Parathyroid adenoma (tissue), 2 donors: Measurements from ENCODE around the gene WBP2.
"Not testable (repeated sequence)": the region's sequence is repeated elsewhere in the genome, so short reads cannot be mapped to it uniquely, and the experiment has no call there.

ENCODE experiments used
- H2AFZ ChIP-seq: fragments of 300-600 bp; sonication (generic); one replicate; pipeline ENCODE4 v1.7.0; 2017; ENCODE audit warnings: antibody characterized with exemption, mild to moderate bottlenecking
- H3K27ac ChIP-seq: fragments of 300-600 bp; sonication (generic); one replicate; pipeline ENCODE4 v1.7.0; 2017
- H3K27me3 ChIP-seq: fragments of 300-600 bp; sonication (generic); one replicate; pipeline ENCODE4 v1.7.0; 2017; ENCODE audit warnings: low read length; ENCODE audit not compliant: control insufficient read depth, insufficient read depth
- H3K36me3 ChIP-seq: fragments of 300-600 bp; sonication (generic); one replicate; pipeline ENCODE4 v1.7.0; 2017; ENCODE audit warnings: low read length; ENCODE audit not compliant: control insufficient read depth, insufficient read depth
- H3K4me1 ChIP-seq: fragments of 300-600 bp; sonication (generic); one replicate; pipeline ENCODE4 v1.7.0; 2017; ENCODE audit warnings: control low read depth
- H3K4me2 ChIP-seq: fragments of 300-600 bp; sonication (generic); one replicate; pipeline ENCODE4 v1.7.0; 2017; ENCODE audit warnings: low read length
- H3K4me3 ChIP-seq: fragments of 300-600 bp; sonication (generic); one replicate; pipeline ENCODE4 v1.7.0; 2017; ENCODE audit warnings: low read depth, low read length
- H3K79me2 ChIP-seq: fragments of 300-600 bp; sonication (generic); one replicate; pipeline ENCODE4 v1.7.0; 2017; ENCODE audit warnings: control low read depth
- H3K9ac ChIP-seq: fragments of 300-600 bp; sonication (generic); one replicate; pipeline ENCODE4 v1.7.0; 2017; ENCODE audit warnings: mild to moderate bottlenecking
- H3K9me3 ChIP-seq: fragments of 300-600 bp; sonication (generic); one replicate; pipeline ENCODE4 v1.7.0; 2017; ENCODE audit warnings: low read length; ENCODE audit not compliant: control insufficient read depth
- TF ChIP-seq, protein P1 (sequence below): fragments of 300-600 bp; sonication (generic); IDR thresholded peaks from one replicate; pipeline ENCODE4 v1.7.0; 2017; ENCODE audit warnings: antibody characterized with exemption, mild to moderate bottlenecking
- donor health status: primary hyperparathyroidism.

Gene WBP2

GRCh38 chr17:75889454-75889853 is 34.3 kb upstream of the WBP2 start:
- Histone ChIP-seq H3K36me3 (no peaks in the 10 kb centered on the region), H3K4me1 (no peaks in the 10 kb centered on the region), H3K9me3 (no peaks in the 10 kb centered on the region)

GRCh38 chr17:75888484-75888883 is 33.3 kb upstream of the WBP2 start:
- H3K4me1 ChIP-seq: no peaks in the 10 kb centered on the region
- no peak overlapping the region for H3K4me2 ChIP-seq
- no peak overlapping the region for H3K9ac ChIP-seq
- no peak overlapping the region for H3K4me3 ChIP-seq
- TF ChIP-seq, protein P1, sequence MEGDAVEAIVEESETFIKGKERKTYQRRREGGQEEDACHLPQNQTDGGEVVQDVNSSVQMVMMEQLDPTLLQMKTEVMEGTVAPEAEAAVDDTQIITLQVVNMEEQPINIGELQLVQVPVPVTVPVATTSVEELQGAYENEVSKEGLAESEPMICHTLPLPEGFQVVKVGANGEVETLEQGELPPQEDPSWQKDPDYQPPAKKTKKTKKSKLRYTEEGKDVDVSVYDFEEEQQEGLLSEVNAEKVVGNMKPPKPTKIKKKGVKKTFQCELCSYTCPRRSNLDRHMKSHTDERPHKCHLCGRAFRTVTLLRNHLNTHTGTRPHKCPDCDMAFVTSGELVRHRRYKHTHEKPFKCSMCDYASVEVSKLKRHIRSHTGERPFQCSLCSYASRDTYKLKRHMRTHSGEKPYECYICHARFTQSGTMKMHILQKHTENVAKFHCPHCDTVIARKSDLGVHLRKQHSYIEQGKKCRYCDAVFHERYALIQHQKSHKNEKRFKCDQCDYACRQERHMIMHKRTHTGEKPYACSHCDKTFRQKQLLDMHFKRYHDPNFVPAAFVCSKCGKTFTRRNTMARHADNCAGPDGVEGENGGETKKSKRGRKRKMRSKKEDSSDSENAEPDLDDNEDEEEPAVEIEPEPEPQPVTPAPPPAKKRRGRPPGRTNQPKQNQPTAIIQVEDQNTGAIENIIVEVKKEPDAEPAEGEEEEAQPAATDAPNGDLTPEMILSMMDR: no peak
- H3K27me3 ChIP-seq: no peaks in the 10 kb centered on the region
- H3K36me3 ChIP-seq: no peaks in the 10 kb centered on the region
- no peak overlapping the region for H2AFZ ChIP-seq
- H3K9me3 ChIP-seq: no peaks in the 10 kb centered on the region
- H3K27ac ChIP-seq: no peak overlapping the region
- H3K79me2 ChIP-seq: no peaks in the 10 kb centered on the region

More at GRCh38 chr17:75889454-75889853, 34.3 kb upstream of the WBP2 start:
- no peak overlapping the region for H3K27ac ChIP-seq
- TF ChIP-seq, protein P1: no peak
- no peaks in the 10 kb centered on the region for H3K79me2 ChIP-seq
- no peak overlapping the region for H2AFZ ChIP-seq
- no peaks in the 10 kb centered on the region for H3K27me3 ChIP-seq
- H3K4me3 ChIP-seq: no peak overlapping the region
- H3K9ac ChIP-seq: no peak overlapping the region
- no peak overlapping the region for H3K4me2 ChIP-seq

DNA sequence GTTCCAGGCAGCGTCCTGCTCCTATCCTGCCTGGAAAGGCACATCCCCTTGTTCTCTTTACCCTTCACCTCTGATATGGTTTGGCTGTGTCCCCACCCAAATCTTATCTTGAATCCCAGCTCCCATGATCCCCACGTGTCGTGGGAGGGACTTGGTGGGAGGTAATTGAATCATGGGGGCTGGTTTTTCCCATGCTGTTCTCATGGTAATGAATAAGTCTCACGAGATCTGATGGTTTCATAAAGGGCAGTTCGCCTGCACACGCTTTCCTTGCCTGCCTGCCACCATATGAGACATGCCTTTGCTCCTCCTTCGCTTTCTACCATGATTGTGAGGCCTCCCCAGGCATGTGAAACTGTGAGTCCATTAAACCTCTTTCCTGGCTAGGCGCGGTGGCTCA is 30.7 kb upstream of the WBP2 start:
- not testable (repeated sequence) for H3K4me2 ChIP-seq, H3K79me2 ChIP-seq, H3K4me3 ChIP-seq, H3K27me3 ChIP-seq, H3K9ac ChIP-seq, H2AFZ ChIP-seq, H3K27ac ChIP-seq, H3K4me1 ChIP-seq, H3K9me3 ChIP-seq, H3K36me3 ChIP-seq

- H2AFZ ChIP-seq: no peak overlapping the region
- H3K4me3 ChIP-seq: no peak overlapping the region
- no peak overlapping the region for H3K9ac ChIP-seq
- TF ChIP-seq, protein P1: no peak
- no peaks in the 10 kb centered on the region for H3K79me2 ChIP-seq
- H3K27ac ChIP-seq: no peak overlapping the region
- no peaks in the 10 kb centered on the region for H3K9me3 ChIP-seq
- H3K27me3 ChIP-seq: no peaks in the 10 kb centered on the region
- H3K4me2 ChIP-seq: no peak overlapping the region
- H3K36me3 ChIP-seq: no peaks in the 10 kb centered on the region
- no peaks in the 10 kb centered on the region for H3K4me1 ChIP-seq
These were observed 30.3 kb upstream of the WBP2 start for GRCh38 chr17:75885431-75885830.

DNA sequence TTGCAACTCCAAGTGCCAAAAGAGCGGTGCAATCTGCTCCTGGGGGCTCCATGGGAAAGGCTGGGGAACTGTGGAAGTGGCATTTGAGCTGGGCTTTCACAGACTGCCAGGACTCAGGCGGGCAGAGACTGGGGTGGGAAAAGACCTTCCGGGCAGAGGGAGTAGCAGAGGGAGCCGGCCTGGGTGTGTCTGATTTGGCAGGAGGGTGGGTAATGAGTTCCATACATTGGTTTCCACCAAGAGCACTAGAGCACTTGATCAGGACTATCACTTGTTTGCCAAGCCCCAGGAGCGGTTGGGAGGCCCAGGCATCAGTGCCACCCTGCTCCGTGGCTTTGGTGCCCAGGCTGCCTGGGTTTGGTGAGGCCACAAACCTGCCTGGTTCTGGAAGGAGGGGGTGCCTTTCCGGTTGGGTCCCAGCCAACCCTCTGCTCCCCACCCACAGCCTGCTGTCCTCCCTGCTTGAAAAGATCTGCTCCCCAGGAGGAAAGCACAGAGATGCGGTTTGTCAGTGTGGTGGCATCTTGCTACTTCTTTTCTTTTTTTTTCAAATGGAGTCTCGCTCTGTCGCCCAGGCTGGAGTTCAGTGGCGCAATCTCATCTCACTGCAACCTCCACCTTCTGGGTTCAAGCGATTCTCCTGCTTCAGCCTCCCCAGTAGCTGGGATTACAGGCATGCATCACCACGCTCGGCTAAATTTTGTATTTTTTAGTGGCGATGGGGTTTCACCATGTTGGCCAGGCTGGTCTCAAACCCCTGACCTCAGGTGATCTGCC is 26.7 kb upstream of the WBP2 start:
- Histone ChIP-seq H3K4me3 (no peak overlapping the region), H3K27ac (no peak overlapping the region), H3K4me2 (no peak overlapping the region), H3K4me1 (peaks cover under 1% of the 10 kb centered on the region), H2AFZ (no peak overlapping the region), H3K9ac (no peak overlapping the region), H3K9me3 (no peaks in the 10 kb centered on the region), H3K79me2 (no peaks in the 10 kb centered on the region), H3K36me3 (no peaks in the 10 kb centered on the region), H3K27me3 (no peaks in the 10 kb centered on the region)
- TF ChIP-seq, protein P1: no peak
